Measurements from ENCODE around the gene MRGPRF. TPM values are rescaled to one million over a fixed set of nuclear protein-coding genes. Genes with fewer than 3 reads are reported as not detected.
"Not testable (repeated sequence)": the region's sequence is repeated elsewhere in the genome, so short reads cannot be mapped to it uniquely, and the experiment has no call there.

The MRGPRF gene
- total RNA-seq, 1 donor from 2014 or later, result 0.17 TPM

DNA sequence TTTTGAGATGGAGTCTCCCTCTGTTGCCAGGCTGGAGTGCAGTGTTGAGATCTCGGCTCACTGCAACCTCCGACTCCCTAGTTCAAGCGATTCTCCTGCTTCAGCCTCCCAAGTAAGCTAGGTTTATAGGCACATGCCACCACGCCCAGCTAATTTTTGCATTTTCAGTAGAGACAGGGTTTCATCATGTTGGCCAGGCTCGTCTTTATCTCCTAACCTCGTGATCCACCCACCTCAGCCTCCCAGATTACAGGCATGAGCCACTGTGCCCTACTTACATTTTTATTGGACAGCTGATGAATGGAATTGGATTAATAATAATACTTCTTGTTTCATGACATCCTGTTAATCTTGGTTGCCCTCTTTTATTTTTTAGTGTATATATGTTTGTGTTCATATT is 29.2 kb downstream of the MRGPRF start:
- no peak for DNase-seq

DNA sequence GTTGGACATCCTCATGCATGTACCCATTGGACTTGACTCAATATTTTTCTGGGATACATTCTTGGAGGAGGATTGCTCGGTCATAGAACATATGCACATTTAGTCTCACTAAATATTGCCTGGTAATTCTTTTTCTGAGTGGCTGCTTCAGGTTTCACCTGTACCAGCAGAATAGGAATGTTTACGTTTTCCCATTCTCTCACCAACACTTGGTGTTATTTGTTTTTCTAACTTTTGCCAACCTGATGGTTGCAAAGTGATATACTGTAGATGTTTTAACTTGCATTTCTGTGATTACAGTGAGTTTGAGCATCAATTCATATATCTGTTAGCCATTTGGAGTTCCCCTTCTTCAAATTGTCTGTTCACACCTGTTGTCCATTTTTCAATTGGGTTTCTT is 30.9 kb downstream of the MRGPRF start:
- DNase-seq, result no peak

DNA sequence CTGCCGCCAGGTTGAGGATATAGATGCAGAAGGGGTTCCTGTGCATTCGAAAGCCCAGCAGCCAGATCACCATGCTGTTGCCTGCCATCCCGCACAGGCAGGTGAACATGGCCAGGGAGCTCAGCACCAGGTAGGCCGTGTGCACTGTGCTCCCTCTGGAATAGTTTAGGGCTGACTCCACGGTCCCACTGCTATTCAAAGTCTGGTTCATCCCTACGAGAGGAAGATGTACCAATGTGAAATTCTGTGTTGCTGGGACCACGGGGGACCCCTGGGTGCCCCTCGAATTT is 32.3 kb downstream of the MRGPRF start, which contains the start of gene MRGPRD:
MRGPRD (minus strand) TSS at position 211 of the 290 bp plus-strand sequence; CDS start at position 211, 0 bp downstream.
- no peak for DNase-seq

GRCh38 chr11:68979931-68980775 is 32.9 kb downstream of the MRGPRF start:
- DNase-seq, result no peak

GRCh38 chr11:68978931-68979594 is 34.0 kb downstream of the MRGPRF start:
- DNase-seq, result peak; percentile 33

- DNase-seq, result no peak
Observed at GRCh38 chr11:68978626-68978930, 34.5 kb downstream of the MRGPRF start.

DNA sequence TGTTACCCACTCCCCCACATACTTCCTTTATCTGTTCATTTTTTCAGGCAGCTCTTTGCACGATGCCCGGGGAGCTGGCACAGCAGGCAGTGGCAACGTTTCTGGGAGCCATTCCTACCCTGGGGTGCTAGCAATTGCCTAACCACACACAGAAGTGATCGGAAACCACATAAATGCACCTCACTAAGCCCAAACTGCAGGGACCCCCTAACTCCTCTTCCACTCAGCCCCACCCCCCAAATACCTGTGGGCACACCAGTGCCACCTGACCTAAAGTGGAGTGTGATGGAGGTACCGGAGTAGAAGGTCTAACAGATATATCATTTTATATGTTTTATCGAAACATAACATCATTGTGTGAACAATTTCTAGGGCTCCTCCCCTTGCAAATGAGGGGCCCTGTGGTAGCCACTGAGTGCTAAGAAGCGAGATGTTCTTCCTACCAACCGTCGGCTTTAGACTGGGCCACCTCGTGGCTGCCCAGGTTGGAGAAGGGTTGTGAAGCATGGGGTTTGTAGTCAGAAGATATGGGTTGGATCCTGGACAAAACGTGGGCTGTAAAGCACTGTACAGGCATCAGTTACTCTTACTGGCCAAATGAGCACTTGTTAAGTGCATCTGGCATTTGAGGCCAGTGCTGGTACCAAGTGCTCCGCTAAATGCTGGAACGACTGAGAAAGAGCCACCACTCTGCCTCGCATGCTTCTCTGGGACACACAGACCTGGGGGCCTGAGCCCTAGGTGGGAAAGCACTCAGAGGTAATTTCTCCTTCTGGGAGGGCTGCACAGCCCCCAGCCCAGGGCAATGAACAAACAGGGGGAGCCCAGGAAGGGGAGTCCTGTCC is 35.0 kb downstream of the MRGPRF start:
- DNase-seq, result no peak

- DNase-seq, result peak; percentile 48
Observed at GRCh38 chr11:68976563-68976962, 36.5 kb downstream of the MRGPRF start.

- DNase-seq, result no peak
Observed at GRCh38 chr11:68976095-68976494, 37.0 kb downstream of the MRGPRF start.

DNA sequence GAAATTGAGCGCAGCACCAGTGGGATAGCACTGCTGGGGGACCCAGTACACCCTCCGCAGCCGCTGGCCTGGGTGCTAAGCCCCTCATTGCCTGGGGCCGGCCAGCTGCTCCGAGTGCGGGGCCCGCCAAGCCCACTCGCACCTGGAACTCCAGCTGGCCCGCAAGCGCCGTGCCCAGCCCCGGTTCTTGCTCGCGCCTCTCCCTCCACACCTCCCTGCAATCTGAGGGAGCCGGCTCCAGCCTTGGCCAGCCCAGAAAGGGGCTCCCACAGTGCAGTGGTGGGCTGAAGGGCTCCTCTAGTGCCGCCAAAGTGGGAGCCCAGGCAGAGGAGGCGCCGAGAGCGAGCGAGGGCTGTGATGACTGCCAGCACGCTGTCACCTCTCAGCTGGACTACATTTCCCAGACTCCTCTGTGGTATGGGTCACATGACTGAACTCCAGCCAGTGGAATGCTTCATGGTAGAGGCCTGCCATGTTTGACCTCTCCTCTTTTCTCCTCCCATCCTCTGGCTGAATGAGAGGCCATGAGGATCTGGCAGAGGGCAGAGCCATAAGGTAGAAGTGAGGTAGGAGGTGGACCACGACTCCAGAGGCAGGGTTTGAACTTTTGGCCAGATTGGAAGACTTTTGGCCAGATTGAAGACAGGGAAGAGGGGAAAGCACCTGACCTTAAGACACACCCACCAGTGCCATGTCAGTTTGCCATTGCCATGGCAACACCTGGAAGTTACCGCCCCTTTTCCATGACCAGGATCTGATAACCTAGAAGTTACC is 38.4 kb downstream of the MRGPRF start:
- peak; percentile 43 for DNase-seq

GRCh38 chr11:68973706-68974105 is 39.3 kb downstream of the MRGPRF start:
- not testable (repeated sequence) for DNase-seq

GRCh38 chr11:68973219-68973618 is 39.8 kb downstream of the MRGPRF start:
- DNase-seq, result no peak

- DNase-seq, result no peak
Observed at GRCh38 chr11:68970921-68971636, 42.0 kb downstream of the MRGPRF start.

DNA sequence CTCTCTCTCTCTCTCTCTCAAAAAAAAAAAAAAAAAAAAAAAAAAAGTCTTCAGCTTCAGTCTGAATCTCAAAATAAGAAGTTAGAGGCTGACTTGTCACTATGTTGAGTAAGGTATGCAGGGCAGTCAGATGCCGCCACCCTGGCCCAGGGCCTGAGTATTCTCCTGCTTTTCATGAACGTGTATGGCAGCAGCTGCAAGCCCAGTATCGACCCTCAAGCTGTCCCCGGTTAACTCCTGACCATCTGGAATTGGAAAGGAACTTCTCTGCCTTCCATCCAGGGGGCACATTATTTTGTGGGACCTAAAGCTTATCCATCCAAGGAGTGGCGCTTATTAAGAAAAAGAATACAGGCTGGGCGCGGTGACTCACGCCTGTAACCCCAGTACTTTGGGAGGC is 43.7 kb downstream of the MRGPRF start:
- no peak for DNase-seq

DNA sequence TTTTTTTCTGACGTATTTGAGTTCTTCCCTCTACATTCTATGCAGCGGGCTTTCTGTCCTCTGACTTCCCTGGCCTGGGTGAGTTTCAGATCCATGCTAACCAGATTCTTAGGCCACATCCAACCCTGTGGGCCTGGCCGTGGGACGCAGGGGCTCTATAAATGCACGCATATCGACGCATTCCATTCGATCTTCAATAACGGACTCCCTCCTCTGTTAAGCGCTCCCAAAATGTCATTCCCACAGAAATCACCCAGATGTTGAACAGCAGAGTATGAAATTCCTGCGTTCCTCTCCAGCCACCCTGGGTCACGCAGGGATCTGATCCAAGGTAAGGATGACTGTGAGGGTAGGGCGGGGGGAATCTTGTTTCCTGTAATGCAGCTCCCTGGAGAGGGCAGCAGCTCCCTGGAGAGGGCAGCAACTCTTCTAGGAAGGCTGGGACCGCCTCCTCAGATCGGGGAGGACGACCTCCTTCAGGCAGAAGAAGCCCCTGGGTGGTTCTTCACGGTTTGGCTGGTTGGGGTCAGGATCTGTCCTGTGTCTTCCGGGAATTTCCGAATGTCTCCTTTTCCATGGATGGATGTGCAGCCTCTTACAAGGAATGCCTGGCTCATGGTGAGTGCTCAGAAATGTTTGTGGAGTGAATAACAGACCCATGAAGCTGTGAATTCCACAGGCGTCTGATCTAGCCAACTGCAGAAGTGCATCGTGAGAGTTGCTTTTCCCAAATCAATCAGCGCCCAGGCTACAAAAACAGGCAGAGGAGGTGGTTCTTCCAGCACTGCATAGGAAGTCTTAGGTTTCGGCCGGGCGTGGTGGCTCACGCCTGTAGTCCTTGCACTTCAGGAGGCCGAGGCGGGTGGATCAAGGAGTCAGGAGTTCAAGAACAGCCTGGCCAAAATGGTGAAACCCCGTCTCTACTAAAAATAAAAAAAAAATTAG is 44.5 kb downstream of the MRGPRF start:
- no peak for DNase-seq

DNA sequence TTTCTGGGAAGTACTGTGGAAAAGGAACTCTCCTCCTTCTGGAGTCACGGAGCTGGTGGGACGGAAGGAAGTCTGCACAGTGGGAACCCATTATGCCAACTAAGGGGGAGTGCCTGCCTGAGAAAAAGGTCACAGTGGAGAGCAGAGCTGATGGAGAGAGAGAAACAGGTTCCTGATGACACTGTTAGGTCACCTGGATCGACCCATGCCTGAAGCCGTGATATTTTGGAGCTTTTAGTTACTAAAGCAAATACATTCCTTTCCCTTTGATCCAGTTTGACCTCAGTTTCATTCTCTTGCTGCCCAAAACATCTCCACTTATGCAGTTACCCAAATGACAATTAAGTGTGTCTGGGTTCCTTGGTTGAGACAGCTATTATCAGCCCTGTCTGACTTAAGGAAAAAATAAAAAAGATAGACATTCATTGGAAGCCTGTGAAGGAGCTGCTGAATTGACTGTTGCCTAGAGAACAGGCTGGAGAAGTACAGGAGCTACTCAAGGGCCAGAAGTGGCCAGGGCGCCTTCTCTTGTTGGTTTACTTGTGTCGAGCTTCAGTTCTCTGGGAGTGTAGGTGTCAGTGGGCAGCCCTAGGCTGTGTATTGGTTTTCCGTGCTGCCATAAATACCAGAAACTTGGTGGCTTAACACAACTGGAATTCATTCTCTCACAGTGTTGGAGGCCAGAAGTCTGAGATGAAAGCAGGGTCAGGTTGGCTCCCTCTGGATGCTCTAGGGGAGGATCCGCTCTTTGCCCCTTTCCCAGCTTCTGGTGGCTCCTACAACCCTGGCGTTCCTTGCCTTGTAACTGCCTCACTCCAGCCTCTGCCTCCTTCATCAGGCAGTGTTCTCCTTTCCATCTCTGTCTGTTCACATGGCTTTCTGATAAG is 45.9 kb downstream of the MRGPRF start:
- no peak for DNase-seq

DNA sequence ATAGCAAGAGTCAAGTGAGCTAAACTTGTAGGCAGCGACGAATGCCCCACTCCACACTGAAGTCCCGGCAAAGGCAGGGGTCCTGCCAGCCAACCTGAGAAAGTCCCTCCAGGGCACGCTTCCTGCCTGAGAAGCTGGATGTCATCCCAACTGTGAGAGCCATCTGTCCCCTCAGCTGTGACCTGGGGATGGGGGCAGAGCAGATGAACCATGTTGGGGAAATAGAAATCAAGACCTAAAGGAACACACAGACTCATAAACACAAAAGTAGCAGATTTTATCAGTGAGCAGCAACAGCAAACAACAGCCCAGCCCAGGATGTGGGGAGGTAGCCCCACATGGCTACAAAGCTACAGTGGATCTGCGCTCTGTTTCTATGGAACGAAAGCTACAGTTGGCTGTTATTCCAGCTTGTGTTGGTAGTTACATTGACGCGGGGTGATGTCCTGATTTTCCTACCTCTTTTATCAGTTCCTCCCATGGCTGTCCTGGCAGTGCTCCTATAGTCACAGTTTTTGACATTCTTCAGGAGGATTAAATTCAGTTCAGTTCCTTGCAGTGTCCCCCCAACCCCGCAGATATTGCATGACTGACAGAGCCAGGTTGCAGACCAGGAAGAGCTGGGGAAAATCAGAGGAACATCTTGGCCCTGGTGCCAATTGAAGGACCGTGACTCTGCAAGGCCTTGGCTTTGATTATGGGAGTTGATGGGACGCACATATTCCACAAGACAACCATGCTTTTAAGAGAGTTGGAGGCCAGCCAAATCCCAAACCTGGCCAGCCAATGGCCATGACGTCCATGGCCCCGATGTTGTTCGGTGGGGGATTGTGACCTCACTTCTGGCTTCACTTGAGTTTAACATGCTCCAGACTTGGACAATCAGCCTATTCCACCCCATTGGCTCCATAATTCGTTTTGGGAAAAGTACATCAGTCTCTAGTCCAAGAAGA is 46.9 kb downstream of the MRGPRF start:
- no peak for DNase-seq

- no peak for DNase-seq
Observed at GRCh38 chr11:68963779-68964178, 49.3 kb downstream of the MRGPRF start.
